ENCODE data around the gene MGMT. TPM values are rescaled to one million over a fixed set of nuclear protein-coding genes. Genes with fewer than 3 reads are reported as not detected.

MGMT gene
- total RNA-seq, 2 donors from 2014 or later, result 17.8 to 19.2 TPM

DNA sequence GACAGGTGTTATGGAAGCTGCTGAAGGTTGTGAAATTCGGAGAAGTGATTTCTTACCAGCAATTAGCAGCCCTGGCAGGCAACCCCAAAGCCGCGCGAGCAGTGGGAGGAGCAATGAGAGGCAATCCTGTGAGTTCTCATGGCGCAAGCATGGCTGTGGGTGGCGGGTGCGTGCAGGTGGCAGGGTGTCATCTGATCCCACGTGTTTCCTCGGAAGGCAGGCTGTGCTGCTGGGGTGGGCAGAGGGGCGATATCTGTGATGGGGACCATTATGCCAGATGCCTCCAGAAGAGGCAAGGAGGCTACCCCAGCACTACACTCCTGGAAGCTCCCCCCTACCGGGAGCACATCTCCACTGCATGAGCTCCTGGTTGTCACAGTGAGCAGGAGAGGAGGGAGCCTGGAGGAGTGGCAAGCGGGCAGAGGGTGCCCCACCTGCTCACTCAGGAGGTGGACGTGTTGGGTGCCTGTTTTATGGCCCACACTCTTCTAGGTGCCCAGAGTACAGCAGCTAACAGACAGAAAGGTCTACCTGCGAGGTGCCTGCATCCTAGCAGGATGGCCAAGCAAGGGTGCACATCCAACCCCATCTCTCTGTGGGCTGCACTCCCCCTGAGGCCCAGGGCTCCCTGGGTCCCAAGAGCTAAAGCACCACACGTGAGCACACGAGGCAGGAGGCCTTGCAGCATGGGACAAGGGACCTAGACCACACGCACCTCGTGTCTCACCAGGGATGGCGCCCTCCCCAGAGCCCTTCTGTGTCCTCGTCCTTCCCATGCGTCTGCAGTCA lies 292.4 kb downstream of the MGMT start:
- Mint-ChIP-seq H3K4me3 (no peak overlapping the region), H3K4me1 (ENCODE audit: low read depth) (no peaks in the 10 kb centered on the region), H3K27ac (no peak overlapping the region), H3K9me3 (no peaks in the 10 kb centered on the region), H3K27me3 (ENCODE audit: low read depth) (no peaks in the 10 kb centered on the region), H3K36me3 (ENCODE audit: insufficient read depth in 2 of 2) (peaks cover 0 to 5% of the 10 kb centered on the region in 2 donors)
- DNase-seq, result no peak
- no peak for ATAC-seq (replicated peaks in 1 of 2)

- no peak overlapping the region for H3K27ac Mint-ChIP-seq
Measured at GRCh38 chr10:129760003-129760315, 292.9 kb downstream of the MGMT start.

GRCh38 chr10:129760416-129760815 lies 293.4 kb downstream of the MGMT start:
- DNase-seq (no peak), ATAC-seq (replicated peaks in 1 of 2) (no peak)
- H3K27ac Mint-ChIP-seq, result no peak overlapping the region
- no peaks in the 10 kb centered on the region for H3K9me3 Mint-ChIP-seq
- H3K4me1 Mint-ChIP-seq (ENCODE audit: low read depth), result no peaks in the 10 kb centered on the region
- H3K27me3 Mint-ChIP-seq (ENCODE audit: low read depth), result no peaks in the 10 kb centered on the region
- peaks cover 0 to 5% of the 10 kb centered on the region in 2 donors for H3K36me3 Mint-ChIP-seq (ENCODE audit: insufficient read depth in 2 of 2)
- no peak overlapping the region for H3K4me3 Mint-ChIP-seq

More at GRCh38 chr10:129760003-129760315, 292.9 kb downstream of the MGMT start:
- ATAC-seq (replicated peaks in 1 of 2), result no peak
- Mint-ChIP-seq H3K27me3 (ENCODE audit: low read depth) (no peaks in the 10 kb centered on the region), H3K36me3 (ENCODE audit: insufficient read depth in 2 of 2) (peaks cover 0 to 5% of the 10 kb centered on the region in 2 donors), H3K4me1 (ENCODE audit: low read depth) (no peaks in the 10 kb centered on the region), H3K9me3 (no peaks in the 10 kb centered on the region), H3K4me3 (no peak overlapping the region)
- no peak for DNase-seq

GRCh38 chr10:129761197-129761972 lies 294.3 kb downstream of the MGMT start:
- H3K4me1 Mint-ChIP-seq (ENCODE audit: low read depth), result no peaks in the 10 kb centered on the region
- H3K27ac Mint-ChIP-seq, result no peak overlapping the region
- no peaks in the 10 kb centered on the region for H3K27me3 Mint-ChIP-seq (ENCODE audit: low read depth)
- H3K9me3 Mint-ChIP-seq, result peaks cover 0 to 2% of the 10 kb centered on the region in 2 donors
- DNase-seq (no peak), ATAC-seq (replicated peaks in 1 of 2) (no peak)
- no peak overlapping the region for H3K4me3 Mint-ChIP-seq
- H3K36me3 Mint-ChIP-seq (ENCODE audit: insufficient read depth in 2 of 2), result peaks cover 0 to 5% of the 10 kb centered on the region in 2 donors

GRCh38 chr10:129761981-129762956 lies 295.2 kb downstream of the MGMT start:
- ATAC-seq (replicated peaks in 1 of 2), result no peak
- peaks cover 0 to 5% of the 10 kb centered on the region in 2 donors for H3K36me3 Mint-ChIP-seq (ENCODE audit: insufficient read depth in 2 of 2)
- H3K27ac Mint-ChIP-seq, result no peak overlapping the region
- DNase-seq, result no peak
- no peaks in the 10 kb centered on the region for H3K27me3 Mint-ChIP-seq (ENCODE audit: low read depth)
- no peaks in the 10 kb centered on the region for H3K4me1 Mint-ChIP-seq (ENCODE audit: low read depth)
- H3K9me3 Mint-ChIP-seq, result peaks cover 0 to 2% of the 10 kb centered on the region in 2 donors
- no peak overlapping the region for H3K4me3 Mint-ChIP-seq

GRCh38 chr10:129764011-129764900 lies 297.2 kb downstream of the MGMT start:
- peaks cover 0 to 11% of the 10 kb centered on the region in 2 donors for H3K36me3 Mint-ChIP-seq (ENCODE audit: insufficient read depth in 2 of 2)
- no peak for DNase-seq
- no peak for ATAC-seq (replicated peaks in 1 of 2)
- no peak overlapping the region for H3K4me3 Mint-ChIP-seq
- H3K9me3 Mint-ChIP-seq, result peaks cover 0 to 2% of the 10 kb centered on the region in 2 donors
- no peaks in the 10 kb centered on the region for H3K27me3 Mint-ChIP-seq (ENCODE audit: low read depth)
- no peaks in the 10 kb centered on the region for H3K4me1 Mint-ChIP-seq (ENCODE audit: low read depth)
- H3K27ac Mint-ChIP-seq, result no peak overlapping the region

- H3K27ac Mint-ChIP-seq, result no peak overlapping the region
- H3K4me1 Mint-ChIP-seq (ENCODE audit: low read depth), result no peaks in the 10 kb centered on the region
- DNase-seq (no peak), ATAC-seq (replicated peaks in 1 of 2) (no peak)
- H3K27me3 Mint-ChIP-seq (ENCODE audit: low read depth), result no peaks in the 10 kb centered on the region
- no peak overlapping the region for H3K4me3 Mint-ChIP-seq
- peaks cover 0 to 11% of the 10 kb centered on the region in 2 donors for H3K36me3 Mint-ChIP-seq (ENCODE audit: insufficient read depth in 2 of 2)
- peaks cover 0 to 2% of the 10 kb centered on the region in 2 donors for H3K9me3 Mint-ChIP-seq
Measured at GRCh38 chr10:129764901-129765663, 298.0 kb downstream of the MGMT start.

- ATAC-seq (replicated peaks in 1 of 2) (no peak), DNase-seq (no peak)
- Mint-ChIP-seq H3K9me3 (peaks cover 0 to 2% of the 10 kb centered on the region in 2 donors), H3K4me1 (ENCODE audit: low read depth) (no peaks in the 10 kb centered on the region), H3K27ac (no peak overlapping the region), H3K27me3 (ENCODE audit: low read depth) (no peaks in the 10 kb centered on the region), H3K36me3 (ENCODE audit: insufficient read depth in 2 of 2) (peaks cover 0 to 14% of the 10 kb centered on the region in 2 donors), H3K4me3 (no peak overlapping the region)
Measured at GRCh38 chr10:129765664-129766550, 298.9 kb downstream of the MGMT start.

- Mint-ChIP-seq H3K36me3 (ENCODE audit: insufficient read depth in 2 of 2) (peaks cover 0 to 14% of the 10 kb centered on the region in 2 donors), H3K27ac (no peak overlapping the region), H3K9me3 (peaks cover 0 to 2% of the 10 kb centered on the region in 2 donors), H3K27me3 (ENCODE audit: low read depth) (no peaks in the 10 kb centered on the region), H3K4me3 (no peak overlapping the region), H3K4me1 (ENCODE audit: low read depth) (no peaks in the 10 kb centered on the region)
- no peak for ATAC-seq (replicated peaks in 1 of 2)
- DNase-seq, result no peak
Measured at GRCh38 chr10:129766611-129767550, 299.8 kb downstream of the MGMT start.

DNA sequence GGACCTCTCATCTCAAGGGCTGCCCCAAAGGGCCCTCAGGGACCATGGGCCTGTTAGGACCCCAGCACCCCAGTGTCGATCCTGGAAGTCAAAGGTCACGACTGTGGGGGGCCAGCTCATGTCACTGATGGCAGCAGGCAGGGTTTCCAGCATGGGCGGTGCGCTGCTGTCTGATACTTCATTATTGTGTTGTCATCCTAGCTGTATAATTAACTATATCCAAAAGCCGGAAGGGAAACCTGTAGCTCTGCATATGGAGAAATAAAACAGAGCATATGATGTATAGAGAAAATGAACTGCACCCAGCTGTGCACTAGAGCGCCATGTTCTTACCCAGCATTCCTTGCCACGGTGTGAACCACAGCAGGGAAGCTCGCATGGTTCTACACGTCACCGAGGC lies 300.7 kb downstream of the MGMT start:
- Mint-ChIP-seq H3K27ac (no peak overlapping the region), H3K4me3 (no peak overlapping the region)
- ATAC-seq (replicated peaks in 1 of 2), result no peak

More for the DNA sequence above, 300.7 kb downstream of the MGMT start:
- peaks cover 0 to 14% of the 10 kb centered on the region in 2 donors for H3K36me3 Mint-ChIP-seq (ENCODE audit: insufficient read depth in 2 of 2)
- peaks cover 0 to 2% of the 10 kb centered on the region in 2 donors for H3K9me3 Mint-ChIP-seq
- no peaks in the 10 kb centered on the region for H3K4me1 Mint-ChIP-seq (ENCODE audit: low read depth)
- H3K27me3 Mint-ChIP-seq (ENCODE audit: low read depth), result no peaks in the 10 kb centered on the region
- no peak for DNase-seq
